Muscle layer of colon (tissue), 2 donors: ENCODE results near the gene PSMA5.
"Not testable (repeated sequence)": the region's sequence is repeated elsewhere in the genome, so short reads cannot be mapped to it uniquely, and the experiment has no call there.

ENCODE experiments used
- H3K27ac ChIP-seq: one replicate; pipeline ENCODE4 v1.7.0; 2013; ENCODE audit warnings: low read depth, mild to moderate bottlenecking, low read length, moderate library complexity
- H3K27me3 ChIP-seq, 2 donors: one replicate each; pipeline ENCODE4 v1.7.0; 2013; ENCODE audit warnings: low read length in 2 of 2, mild to moderate bottlenecking in 2 of 2; ENCODE audit not compliant: insufficient read depth in 2 of 2, control insufficient read depth in 1 of 2
- H3K36me3 ChIP-seq: one replicate; pipeline ENCODE4 v1.7.0; 2013; ENCODE audit warnings: mild to moderate bottlenecking, low read length; ENCODE audit not compliant: insufficient read depth
- H3K4me1 ChIP-seq: one replicate; pipeline ENCODE4 v1.7.0; 2013; ENCODE audit warnings: mild to moderate bottlenecking, low read length; ENCODE audit not compliant: insufficient read depth
- H3K4me3 ChIP-seq, 2 donors: one replicate each; pipeline ENCODE4 v1.7.0; 2013; ENCODE audit warnings: low read length in 2 of 2, low read depth in 1 of 2, mild to moderate bottlenecking in 1 of 2, moderate library complexity in 1 of 2
- H3K9ac ChIP-seq: one replicate; pipeline ENCODE4 v1.7.0; 2013; ENCODE audit warnings: low read length
- H3K9me3 ChIP-seq: one replicate; pipeline ENCODE4 v1.7.0; 2013; ENCODE audit warnings: mild to moderate bottlenecking, low read length
- donor health status: abdominal sarcoma.
- donor health status: Adenocarcinoma of cecum.

The PSMA5 gene

DNA sequence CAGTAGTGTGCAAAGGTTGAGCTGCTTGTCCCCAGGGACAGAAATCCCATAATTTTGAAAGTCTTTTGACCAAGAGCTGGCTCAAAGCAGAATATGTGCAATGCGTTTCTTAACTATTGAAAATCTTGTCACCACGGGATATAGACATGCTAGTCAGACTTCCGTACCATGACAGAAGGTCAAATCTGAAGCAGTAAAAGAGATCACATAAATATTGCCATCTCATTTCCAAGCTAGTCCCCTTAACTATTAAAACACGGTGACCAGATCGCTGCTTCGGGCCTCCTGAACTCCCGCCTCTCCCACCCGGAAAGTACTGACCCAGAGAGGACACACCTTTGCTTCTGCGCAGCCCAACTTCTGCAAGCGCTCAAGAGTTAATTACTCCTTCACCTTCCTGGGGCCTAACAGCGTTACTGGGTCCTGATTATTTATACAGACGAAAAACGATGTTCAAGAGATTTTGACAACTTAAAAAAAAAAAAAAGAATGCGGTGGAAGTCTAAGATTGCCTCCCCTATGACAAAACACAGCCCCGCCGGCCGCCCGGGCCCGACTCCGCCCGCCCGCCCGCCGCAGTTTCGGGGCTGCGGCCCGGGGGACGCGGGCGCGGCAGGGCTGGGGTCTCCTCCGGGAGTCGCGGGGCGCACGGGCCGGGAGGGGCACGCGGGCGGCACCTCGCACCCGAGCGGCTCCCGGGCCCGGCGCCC, 29.2 kb downstream of the PSMA5 start:
- Histone ChIP-seq H3K4me1 (peaks cover 46% of the 10 kb centered on the region), H3K9ac (peak overlapping the region; percentile 28)

DNA sequence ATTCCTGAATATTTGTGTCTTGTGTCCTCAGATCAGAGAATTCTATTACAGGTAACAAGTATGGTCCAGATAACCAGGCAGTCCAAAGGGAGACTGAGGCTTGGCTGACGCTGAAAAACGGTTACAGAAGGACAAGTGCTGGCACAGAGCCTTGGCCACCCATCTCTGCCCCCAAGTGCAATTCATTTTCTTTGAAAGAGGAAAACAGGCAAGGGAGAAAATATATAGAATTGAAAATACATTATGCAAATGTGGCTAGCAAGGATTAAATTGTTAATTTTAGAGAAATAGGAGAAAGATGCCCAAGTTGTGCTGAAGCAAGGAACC, 29.8 kb downstream of the PSMA5 start:
- Histone ChIP-seq H3K9ac (peak overlapping the region; percentile 28), H3K27ac (peak overlapping the region; percentile 78), H3K4me3 (peak overlapping the region in 1 of 2 donors; percentile 64), H3K27me3 (no peaks in the 10 kb centered on the region), H3K9me3 (no peaks in the 10 kb centered on the region), H3K4me1 (peaks cover 52% of the 10 kb centered on the region), H3K36me3 (peaks cover 7% of the 10 kb centered on the region)

More for the DNA sequence above, 29.2 kb downstream of the PSMA5 start:
- H3K9me3 ChIP-seq = no peaks in the 10 kb centered on the region
- H3K27me3 ChIP-seq = no peaks in the 10 kb centered on the region
- H3K36me3 ChIP-seq = peaks cover 11% of the 10 kb centered on the region
- H3K27ac ChIP-seq = peak overlapping the region; percentile 78
- H3K4me3 ChIP-seq = peak overlapping the region; percentile 64 to 81

GRCh38 chr1:109395602-109396512, 30.4 kb downstream of the PSMA5 start:
- H3K4me3 ChIP-seq = peak overlapping the region in 1 of 2 donors; percentile 64
- peak overlapping the region; percentile 78 for H3K27ac ChIP-seq
- peaks cover 54% of the 10 kb centered on the region for H3K4me1 ChIP-seq
- H3K36me3 ChIP-seq = peaks cover 2% of the 10 kb centered on the region
- no peaks in the 10 kb centered on the region for H3K27me3 ChIP-seq
- H3K9me3 ChIP-seq = no peaks in the 10 kb centered on the region
- H3K9ac ChIP-seq = peak overlapping the region; percentile 28

DNA sequence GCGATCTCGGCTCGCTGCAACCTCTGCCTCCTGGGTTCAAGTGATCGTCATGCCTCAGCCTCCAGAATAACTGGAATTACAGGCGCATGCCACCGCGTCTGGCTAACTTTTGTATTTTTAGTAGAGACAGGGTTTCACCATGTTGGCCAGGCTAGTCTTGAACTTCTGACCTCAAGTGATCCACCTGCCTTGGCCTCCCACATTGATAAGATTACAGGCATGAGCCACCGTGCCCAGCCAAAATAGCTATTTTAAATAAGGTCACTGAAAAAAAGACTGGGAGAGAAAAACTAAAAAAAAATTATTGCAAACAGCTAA, 31.0 kb downstream of the PSMA5 start:
- H3K4me3 ChIP-seq, H3K9me3 ChIP-seq, H3K36me3 ChIP-seq, H3K9ac ChIP-seq, H3K27me3 ChIP-seq: not testable (repeated sequence)
- Histone ChIP-seq H3K27ac (peak overlapping the region; percentile 78), H3K4me1 (peaks cover 59% of the 10 kb centered on the region)

DNA sequence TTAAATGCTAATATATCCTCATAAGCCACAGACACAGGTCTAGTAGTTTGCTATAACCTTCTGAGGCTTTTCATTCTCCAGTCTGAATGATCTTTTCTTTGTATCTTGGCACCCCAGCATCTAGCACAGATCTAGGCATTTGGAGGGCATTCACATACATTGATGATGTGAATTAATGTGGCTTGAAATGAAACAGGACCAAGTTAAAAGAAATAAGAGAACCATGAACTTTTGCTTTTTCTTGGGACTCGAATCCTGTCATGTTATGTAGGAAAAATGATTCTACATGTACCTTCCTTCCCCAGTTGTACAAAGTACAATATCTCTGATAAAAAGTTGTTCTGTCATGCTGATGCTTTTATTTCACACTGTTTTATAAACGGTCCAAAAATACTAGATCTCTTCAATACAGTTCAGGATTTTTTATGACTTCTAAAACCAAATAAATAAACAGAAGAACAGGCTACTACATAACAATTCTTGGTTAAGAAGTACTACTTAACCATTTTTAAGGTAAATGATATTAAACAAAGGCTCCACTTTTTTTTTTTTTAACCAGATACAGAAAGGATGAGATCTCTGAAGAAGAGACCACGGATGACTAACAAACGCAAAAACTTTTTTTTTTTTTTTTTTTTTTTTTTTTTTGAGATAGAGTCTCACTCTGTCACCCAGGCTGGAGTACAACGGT, 31.5 kb downstream of the PSMA5 start:
- Histone ChIP-seq H3K36me3 (no peaks in the 10 kb centered on the region), H3K9ac (no peak overlapping the region), H3K9me3 (no peaks in the 10 kb centered on the region), H3K4me1 (peaks cover 64% of the 10 kb centered on the region), H3K27ac (peak overlapping the region; percentile 78), H3K27me3 (no peaks in the 10 kb centered on the region), H3K4me3 (no peak overlapping the region)

DNA sequence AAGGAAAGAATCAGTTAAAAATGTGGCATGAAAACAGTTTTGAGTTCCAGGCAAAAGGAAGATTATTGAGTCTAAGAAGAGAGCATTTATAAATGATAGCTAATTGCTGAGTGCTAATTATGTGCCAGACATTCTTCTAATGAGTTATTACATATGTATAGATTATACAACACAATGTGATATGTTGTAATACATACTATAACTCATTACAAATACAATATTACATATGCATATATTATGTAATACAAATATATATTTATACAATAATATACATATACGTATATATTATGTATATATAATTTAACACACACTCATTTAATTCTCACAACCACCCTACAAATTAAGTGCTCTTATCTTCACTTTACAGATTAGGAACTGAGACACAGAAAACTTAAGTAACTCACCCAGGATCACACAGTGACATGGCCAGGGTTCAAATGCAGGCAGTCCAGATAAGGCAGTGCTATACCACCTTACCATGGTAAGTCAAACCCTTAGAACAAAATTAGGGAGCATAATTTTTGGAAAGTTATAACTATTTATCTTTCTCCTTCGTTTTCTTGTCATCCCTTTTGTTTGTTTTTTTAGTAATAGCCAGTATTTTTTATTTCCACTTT, 32.5 kb downstream of the PSMA5 start:
- Histone ChIP-seq H3K9ac (peak overlapping the region; percentile 47), H3K36me3 (no peaks in the 10 kb centered on the region), H3K4me3 (peak overlapping the region in 1 of 2 donors; percentile 41), H3K27ac (peak overlapping the region; percentile 82), H3K4me1 (peaks cover 72% of the 10 kb centered on the region), H3K27me3 (no peaks in the 10 kb centered on the region), H3K9me3 (no peaks in the 10 kb centered on the region)

DNA sequence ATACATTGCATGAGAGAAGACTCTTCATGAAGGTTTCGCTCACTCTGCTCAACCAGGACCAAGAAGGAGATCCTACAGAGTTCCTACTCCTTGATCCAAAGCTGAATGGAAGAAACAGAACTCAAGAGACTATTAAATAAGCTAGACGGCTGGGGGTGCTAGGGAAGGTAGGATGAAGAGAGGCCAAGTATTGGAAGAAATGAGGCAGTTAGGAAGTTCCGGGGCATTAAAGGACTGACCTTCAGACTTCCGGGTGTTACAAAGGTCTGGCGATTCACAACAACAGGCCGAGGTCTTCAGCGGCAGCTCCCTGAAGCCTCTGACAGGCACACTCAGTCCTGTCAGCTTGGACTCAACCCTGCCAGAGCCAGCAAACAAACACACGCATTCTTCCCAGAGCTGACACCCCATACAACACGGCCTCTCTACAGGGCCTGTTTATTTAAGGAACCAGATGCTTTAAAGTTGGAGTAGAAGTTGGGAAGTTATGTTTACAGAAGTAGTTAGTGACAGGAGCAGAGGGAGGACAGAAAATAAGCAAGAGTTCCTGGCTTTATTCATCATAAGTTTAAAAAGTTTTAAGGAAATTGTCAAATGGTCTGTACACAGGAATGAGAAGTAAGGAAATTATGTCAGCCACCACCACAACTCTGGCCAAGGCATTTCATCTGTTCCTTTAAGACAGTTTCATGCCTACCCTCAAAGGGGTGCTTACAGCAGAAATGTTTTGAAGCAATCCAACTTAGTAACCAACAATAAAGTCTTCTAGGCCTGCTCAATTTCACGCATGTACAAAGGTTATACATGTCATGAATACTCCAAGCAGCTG, 33.2 kb downstream of the PSMA5 start:
- H3K4me3 ChIP-seq = peak overlapping the region; percentile 9 to 41
- peak overlapping the region; percentile 47 for H3K9ac ChIP-seq
- peaks cover 72% of the 10 kb centered on the region for H3K4me1 ChIP-seq
- no peaks in the 10 kb centered on the region for H3K27me3 ChIP-seq
- no peaks in the 10 kb centered on the region for H3K9me3 ChIP-seq
- H3K36me3 ChIP-seq = no peaks in the 10 kb centered on the region
- peak overlapping the region; percentile 82 for H3K27ac ChIP-seq

GRCh38 chr1:109392037-109392787, 34.0 kb downstream of the PSMA5 start:
- Histone ChIP-seq H3K27me3 (no peaks in the 10 kb centered on the region), H3K9me3 (no peaks in the 10 kb centered on the region), H3K36me3 (no peaks in the 10 kb centered on the region), H3K4me3 (peak overlapping the region in 1 of 2 donors; percentile 41), H3K4me1 (peaks cover 72% of the 10 kb centered on the region), H3K9ac (peak overlapping the region; percentile 47), H3K27ac (peak overlapping the region; percentile 82)

DNA sequence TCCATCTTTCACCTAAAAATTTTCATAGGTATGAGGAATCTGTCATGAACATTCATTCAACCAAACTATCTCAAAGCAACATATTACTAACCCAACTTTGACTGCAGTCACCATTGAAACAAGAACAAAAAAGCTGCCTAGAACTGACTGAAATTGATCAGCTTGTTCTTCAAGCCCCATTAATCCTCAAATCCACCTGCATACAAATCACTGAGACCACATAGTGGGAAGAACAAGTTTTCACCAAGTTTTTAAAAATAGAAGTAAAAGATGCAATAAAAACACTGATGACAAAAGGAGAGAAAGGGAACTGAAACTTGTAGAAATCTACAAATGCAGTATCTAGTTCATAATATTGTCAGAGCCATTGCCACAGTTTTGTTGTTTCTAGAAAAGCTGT, 34.6 kb downstream of the PSMA5 start:
- peak overlapping the region; percentile 27 for H3K9ac ChIP-seq
- H3K36me3 ChIP-seq = no peaks in the 10 kb centered on the region
- H3K4me3 ChIP-seq = peak overlapping the region in 1 of 2 donors; percentile 1
- peaks cover 68% of the 10 kb centered on the region for H3K4me1 ChIP-seq
- H3K27me3 ChIP-seq = no peaks in the 10 kb centered on the region
- H3K27ac ChIP-seq = peak overlapping the region; percentile 82
- H3K9me3 ChIP-seq = no peaks in the 10 kb centered on the region

DNA sequence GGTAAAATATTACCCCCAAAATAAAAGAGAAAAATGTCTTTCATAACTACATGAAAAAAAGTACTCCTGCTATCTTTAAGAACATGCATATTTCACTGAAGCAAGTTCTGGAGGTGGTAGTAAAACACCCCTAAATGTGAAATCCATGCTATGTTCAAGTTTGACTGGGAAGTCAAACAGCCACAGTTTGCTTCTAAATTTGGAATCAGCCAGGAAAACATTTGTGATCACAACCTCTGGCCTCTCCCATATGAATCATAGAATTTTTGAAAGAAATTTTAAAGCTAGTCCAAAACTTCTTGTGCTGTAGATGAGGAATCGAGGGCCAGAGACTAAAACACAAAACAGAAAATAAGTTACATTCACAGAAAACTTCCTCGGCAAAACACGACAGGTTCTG, 35.1 kb downstream of the PSMA5 start:
- peaks cover 66% of the 10 kb centered on the region for H3K4me1 ChIP-seq

More for the DNA sequence above, 35.1 kb downstream of the PSMA5 start:
- Histone ChIP-seq H3K36me3 (no peaks in the 10 kb centered on the region), H3K27me3 (no peaks in the 10 kb centered on the region), H3K9ac (peak overlapping the region; percentile 27), H3K9me3 (no peaks in the 10 kb centered on the region), H3K4me3 (peak overlapping the region in 1 of 2 donors; percentile 1), H3K27ac (peak overlapping the region; percentile 82)
